Activated naive CD8-positive, alpha-beta T cell treated with anti-CD3 and anti-CD28 coated beads, Interleukin-2, amount 50 U/mL, for 24 hours (primary cell): ENCODE measurements around the gene CDH12.

Experiments
- ATAC-seq: fragments of 150-1000 bp; cut with Tn5 transposase; one replicate; pipeline ENCODE4 v1.10.0; 2021
- DNase-seq: peaks from one replicate; pipeline ENCODE4 v3.0.0; 2021
- H3K27ac Mint-ChIP-seq: one replicate; pipeline ENCODE4 v1.8.0; 2021; ENCODE audit warnings: mild to moderate bottlenecking, mixed read lengths
- H3K27me3 Mint-ChIP-seq: one replicate; pipeline ENCODE4 v1.8.0; 2021; ENCODE audit warnings: mixed read lengths
- H3K36me3 Mint-ChIP-seq: one replicate; pipeline ENCODE4 v1.8.0; 2021; ENCODE audit warnings: low read depth, mixed read lengths
- H3K4me1 Mint-ChIP-seq: one replicate; pipeline ENCODE4 v1.8.0; 2021; ENCODE audit warnings: mixed read lengths
- H3K4me3 Mint-ChIP-seq: one replicate; pipeline ENCODE4 v1.8.0; 2021; ENCODE audit warnings: mild to moderate bottlenecking, moderate library complexity, mixed read lengths
- H3K9me3 Mint-ChIP-seq: one replicate; pipeline ENCODE4 v1.8.0; 2021; ENCODE audit warnings: mixed read lengths

The CDH12 gene

GRCh38 chr5:22465616-22466015, 387.5 kb downstream of the CDH12 start:
- Mint-ChIP-seq H3K4me3 (no peak overlapping the region), H3K9me3 (peaks cover 4% of the 10 kb centered on the region), H3K36me3 (no peaks in the 10 kb centered on the region), H3K4me1 (no peaks in the 10 kb centered on the region), H3K27ac (no peak overlapping the region), H3K27me3 (no peaks in the 10 kb centered on the region)
- DNase-seq (no peak), ATAC-seq (no peak)

- no peaks in the 10 kb centered on the region for H3K4me1 Mint-ChIP-seq
- H3K27ac Mint-ChIP-seq: no peak overlapping the region
- H3K4me3 Mint-ChIP-seq: no peak overlapping the region
- ATAC-seq (no peak), DNase-seq (no peak)
- no peaks in the 10 kb centered on the region for H3K27me3 Mint-ChIP-seq
- H3K36me3 Mint-ChIP-seq: no peaks in the 10 kb centered on the region
- peaks cover 4% of the 10 kb centered on the region for H3K9me3 Mint-ChIP-seq
Observed at GRCh38 chr5:22465177-22465576, 388.0 kb downstream of the CDH12 start.

GRCh38 chr5:22460189-22460588, 393.0 kb downstream of the CDH12 start:
- ATAC-seq: no peak
- Mint-ChIP-seq H3K36me3 (no peaks in the 10 kb centered on the region), H3K9me3 (peaks cover 4% of the 10 kb centered on the region), H3K4me1 (no peaks in the 10 kb centered on the region), H3K4me3 (no peak overlapping the region), H3K27ac (no peak overlapping the region), H3K27me3 (no peaks in the 10 kb centered on the region)
- no peak for DNase-seq

- Mint-ChIP-seq H3K36me3 (no peaks in the 10 kb centered on the region), H3K27ac (no peak overlapping the region), H3K27me3 (no peaks in the 10 kb centered on the region), H3K4me1 (no peaks in the 10 kb centered on the region), H3K4me3 (no peak overlapping the region), H3K9me3 (peaks cover 3% of the 10 kb centered on the region)
- DNase-seq (no peak), ATAC-seq (no peak)
Observed at GRCh38 chr5:22432905-22433304, 420.2 kb downstream of the CDH12 start.

GRCh38 chr5:22431840-22432239, 421.3 kb downstream of the CDH12 start:
- Mint-ChIP-seq H3K4me1 (no peaks in the 10 kb centered on the region), H3K9me3 (peaks cover 9% of the 10 kb centered on the region), H3K27ac (no peak overlapping the region), H3K4me3 (no peak overlapping the region), H3K36me3 (no peaks in the 10 kb centered on the region), H3K27me3 (no peaks in the 10 kb centered on the region)
- ATAC-seq (no peak), DNase-seq (no peak)

GRCh38 chr5:22431406-22431805, 421.7 kb downstream of the CDH12 start:
- H3K27ac Mint-ChIP-seq: no peak overlapping the region
- peaks cover 10% of the 10 kb centered on the region for H3K9me3 Mint-ChIP-seq
- H3K4me3 Mint-ChIP-seq: no peak overlapping the region
- H3K4me1 Mint-ChIP-seq: no peaks in the 10 kb centered on the region
- ATAC-seq (no peak), DNase-seq (no peak)
- no peaks in the 10 kb centered on the region for H3K27me3 Mint-ChIP-seq
- H3K36me3 Mint-ChIP-seq: no peaks in the 10 kb centered on the region

GRCh38 chr5:22411554-22412349, 441.4 kb downstream of the CDH12 start:
- Mint-ChIP-seq H3K36me3 (no peaks in the 10 kb centered on the region), H3K27ac (no peak overlapping the region), H3K27me3 (no peaks in the 10 kb centered on the region), H3K9me3 (peaks cover 17% of the 10 kb centered on the region), H3K4me1 (no peaks in the 10 kb centered on the region), H3K4me3 (no peak overlapping the region)
- ATAC-seq: no peak
- DNase-seq: no peak

GRCh38 chr5:22391956-22392355, 461.2 kb downstream of the CDH12 start:
- H3K4me3 Mint-ChIP-seq: no peak overlapping the region
- H3K4me1 Mint-ChIP-seq: no peaks in the 10 kb centered on the region
- ATAC-seq: no peak
- peaks cover 18% of the 10 kb centered on the region for H3K9me3 Mint-ChIP-seq
- H3K36me3 Mint-ChIP-seq: no peaks in the 10 kb centered on the region
- no peak overlapping the region for H3K27ac Mint-ChIP-seq
- H3K27me3 Mint-ChIP-seq: no peaks in the 10 kb centered on the region
- DNase-seq: no peak

- Mint-ChIP-seq H3K27ac (no peak overlapping the region), H3K9me3 (peaks cover 18% of the 10 kb centered on the region), H3K36me3 (no peaks in the 10 kb centered on the region), H3K27me3 (no peaks in the 10 kb centered on the region), H3K4me1 (no peaks in the 10 kb centered on the region), H3K4me3 (no peak overlapping the region)
- DNase-seq: no peak
- no peak for ATAC-seq
Observed at GRCh38 chr5:22390888-22391287, 462.3 kb downstream of the CDH12 start.

GRCh38 chr5:22372826-22373660, 480.1 kb downstream of the CDH12 start:
- peaks cover 5% of the 10 kb centered on the region for H3K9me3 Mint-ChIP-seq
- no peaks in the 10 kb centered on the region for H3K36me3 Mint-ChIP-seq
- no peak overlapping the region for H3K4me3 Mint-ChIP-seq
- ATAC-seq (no peak), DNase-seq (no peak)
- H3K4me1 Mint-ChIP-seq: no peaks in the 10 kb centered on the region
- H3K27ac Mint-ChIP-seq: no peak overlapping the region
- no peaks in the 10 kb centered on the region for H3K27me3 Mint-ChIP-seq

- no peaks in the 10 kb centered on the region for H3K4me1 Mint-ChIP-seq
- no peak for DNase-seq
- no peak overlapping the region for H3K4me3 Mint-ChIP-seq
- no peaks in the 10 kb centered on the region for H3K27me3 Mint-ChIP-seq
- no peaks in the 10 kb centered on the region for H3K36me3 Mint-ChIP-seq
- no peak overlapping the region for H3K27ac Mint-ChIP-seq
- ATAC-seq: no peak
- peaks cover 4% of the 10 kb centered on the region for H3K9me3 Mint-ChIP-seq
Observed at GRCh38 chr5:22372376-22372775, 480.8 kb downstream of the CDH12 start.

- H3K27me3 Mint-ChIP-seq: no peaks in the 10 kb centered on the region
- no peaks in the 10 kb centered on the region for H3K4me1 Mint-ChIP-seq
- no peak for DNase-seq
- H3K9me3 Mint-ChIP-seq: peaks cover 12% of the 10 kb centered on the region
- H3K36me3 Mint-ChIP-seq: no peaks in the 10 kb centered on the region
- H3K4me3 Mint-ChIP-seq: no peak overlapping the region
- H3K27ac Mint-ChIP-seq: no peak overlapping the region
- ATAC-seq: no peak
Observed at GRCh38 chr5:22354956-22355355, 498.2 kb downstream of the CDH12 start.

- no peaks in the 10 kb centered on the region for H3K4me1 Mint-ChIP-seq
- H3K4me3 Mint-ChIP-seq: no peak overlapping the region
- DNase-seq: no peak
- no peaks in the 10 kb centered on the region for H3K27me3 Mint-ChIP-seq
- H3K9me3 Mint-ChIP-seq: peaks cover 12% of the 10 kb centered on the region
- no peak overlapping the region for H3K27ac Mint-ChIP-seq
- ATAC-seq: no peak
- H3K36me3 Mint-ChIP-seq: no peaks in the 10 kb centered on the region
Observed at GRCh38 chr5:22352493-22352892, 500.7 kb downstream of the CDH12 start.

- H3K27ac Mint-ChIP-seq: no peak overlapping the region
- DNase-seq (no peak), ATAC-seq (no peak)
- no peaks in the 10 kb centered on the region for H3K36me3 Mint-ChIP-seq
- H3K9me3 Mint-ChIP-seq: peaks cover 7% of the 10 kb centered on the region
- H3K4me3 Mint-ChIP-seq: no peak overlapping the region
- H3K27me3 Mint-ChIP-seq: no peaks in the 10 kb centered on the region
- H3K4me1 Mint-ChIP-seq: no peaks in the 10 kb centered on the region
Observed at GRCh38 chr5:22351178-22351577, 502.0 kb downstream of the CDH12 start.

GRCh38 chr5:22348027-22348426, 505.1 kb downstream of the CDH12 start:
- ATAC-seq (no peak), DNase-seq (no peak)
- Mint-ChIP-seq H3K27me3 (no peaks in the 10 kb centered on the region), H3K36me3 (no peaks in the 10 kb centered on the region), H3K27ac (no peak overlapping the region), H3K4me1 (no peaks in the 10 kb centered on the region), H3K9me3 (peaks cover 5% of the 10 kb centered on the region), H3K4me3 (no peak overlapping the region)
